Breast epithelium (tissue), 4 donors: ENCODE measurements around the gene CUL7. TPM values are rescaled to one million over a fixed set of nuclear protein-coding genes. Genes with fewer than 3 reads are reported as not detected.
"Not testable (repeated sequence)": the region's sequence is repeated elsewhere in the genome, so short reads cannot be mapped to it uniquely, and the experiment has no call there.

ENCODE experiments used
- DNase-seq, 2 donors: peaks; one replicate each; pipeline ENCODE4 v3.0.0-alpha.2; 2019; ENCODE audit warnings: low spot score in 2 of 2
- H3K27ac ChIP-seq, 2 donors: fragments of 200-600 bp; sonication (generic) in 1 of 2; one replicate each; pipeline ENCODE4 v1.5.1; 2016 to 2019; ENCODE audit warnings: mild to moderate bottlenecking in 1 of 2
- H3K27me3 ChIP-seq, 2 donors: fragments of 200-600 bp; sonication (generic) in 1 of 2; one replicate each; pipeline versions ENCODE4 v1.5.1 to v1.6.0; 2017 to 2019; ENCODE audit warnings: control low read depth in 1 of 2, mild to moderate bottlenecking in 1 of 2
- H3K36me3 ChIP-seq: fragments of 200-600 bp; one replicate; pipeline ENCODE4 v1.5.1; 2019
- H3K4me1 ChIP-seq, 2 donors: fragments of 200-600 bp; sonication (generic); one replicate each; pipeline ENCODE4 v1.5.1; 2016 to 2019; ENCODE audit warnings: control low read depth in 1 of 2
- H3K4me3 ChIP-seq, 3 donors: fragments of 200-600 bp; sonication (generic); 1 replicate in 2 of 3; 2 replicates in 1 of 3; pipeline ENCODE4 v1.5.1; 2016 to 2019; ENCODE audit warnings: mild to moderate bottlenecking in 3 of 3, moderate library complexity in 2 of 3
- H3K9me3 ChIP-seq, 2 donors: fragments of 200-600 bp; sonication (generic) in 1 of 2; one replicate each; pipeline ENCODE4 v1.5.1; 2016 to 2019; ENCODE audit warnings: control low read depth in 1 of 2
- POLR2A ChIP-seq: fragments of 450-650 bp; IDR thresholded peaks from one replicate; pipeline ENCODE4 v1.6.1; 2016; ENCODE audit warnings: antibody characterized with exemption, mild to moderate bottlenecking, moderate library complexity
- POLR2AphosphoS5 ChIP-seq, 3 donors: sonication (generic); formaldehyde crosslinking; IDR thresholded peaks; one replicate each; pipeline ENCODE4 v1.6.1; 2017; ENCODE audit warnings: antibody characterized with exemption in 3 of 3
- intact Hi-C: fragments of 100-400 bp; cut with DNase I; formaldehyde crosslinking; loops from one replicate; pipeline ENCODE4 v1.15.1; 2023; ENCODE audit warnings: low total_unique reads
- total RNA-seq, 3 donors: library from RNA; depleted of rRNA; stranded (reverse); fragments of >200 nt; gene quantifications; one replicate each; pipeline ENCODE4 v1.1.0, GENCODE V29; 2016
- TF ChIP-seq, protein P1 (sequence below), 3 donors: fragments of 450-650 bp; IDR thresholded peaks; one replicate each; pipeline ENCODE4 v1.5.1; 2016 to 2017; ENCODE audit warnings: antibody characterized with exemption in 3 of 3, mild to moderate bottlenecking in 3 of 3, moderate library complexity in 3 of 3

CUL7 gene
- total RNA-seq, 3 donors from 2014 or later = 12.6 to 21.4 (median 19.3) TPM

GRCh38 chr6:43047998-43048397 lies 5.7 kb downstream of the CUL7 start:
- intact Hi-C loops = no loop called here
- Histone ChIP-seq H3K27me3 (no peaks in the 10 kb centered on the region), H3K36me3 (no peaks in the 10 kb centered on the region), H3K4me3 (no peak overlapping the region), H3K27ac (no peak overlapping the region), H3K9me3 (no peaks in the 10 kb centered on the region), H3K4me1 (peaks cover 0 to 7% of the 10 kb centered on the region in 2 donors)
- no peak for TF ChIP-seq POLR2A
- DNase-seq = no peak

DNA sequence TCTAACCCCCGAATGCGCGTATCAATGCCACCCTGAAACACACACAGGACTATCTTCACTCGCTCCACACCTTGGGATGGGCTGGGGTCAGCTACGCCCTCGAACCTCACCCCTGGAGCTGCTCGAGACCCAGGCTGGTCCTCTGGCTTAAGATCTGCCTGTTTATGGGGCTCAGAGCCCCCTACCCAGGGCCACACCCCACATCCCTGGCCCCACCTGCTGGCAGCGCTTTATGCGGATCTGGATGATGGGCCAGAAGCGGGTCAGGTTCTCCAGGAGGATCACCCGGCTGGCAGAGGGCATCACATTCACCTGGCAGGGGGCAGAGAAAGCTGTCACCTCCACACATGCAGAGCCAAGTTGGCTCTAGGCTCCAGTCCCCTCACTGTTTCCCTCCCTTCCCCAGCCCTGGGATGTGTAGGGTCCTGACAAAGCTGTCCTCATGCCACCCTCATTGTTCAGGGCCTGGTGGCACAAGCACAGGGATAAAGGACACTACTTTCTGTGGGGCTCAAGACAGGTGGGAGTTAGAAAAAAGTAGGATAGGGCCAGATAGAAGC lies 8.2 kb downstream of the CUL7 start:
- Histone ChIP-seq H3K9me3 (no peaks in the 10 kb centered on the region), H3K4me3 (no peak overlapping the region), H3K36me3 (no peaks in the 10 kb centered on the region), H3K4me1 (no peaks in the 10 kb centered on the region), H3K27ac (no peak overlapping the region), H3K27me3 (no peaks in the 10 kb centered on the region)
- DNase-seq = no peak
- TF ChIP-seq, protein P1, sequence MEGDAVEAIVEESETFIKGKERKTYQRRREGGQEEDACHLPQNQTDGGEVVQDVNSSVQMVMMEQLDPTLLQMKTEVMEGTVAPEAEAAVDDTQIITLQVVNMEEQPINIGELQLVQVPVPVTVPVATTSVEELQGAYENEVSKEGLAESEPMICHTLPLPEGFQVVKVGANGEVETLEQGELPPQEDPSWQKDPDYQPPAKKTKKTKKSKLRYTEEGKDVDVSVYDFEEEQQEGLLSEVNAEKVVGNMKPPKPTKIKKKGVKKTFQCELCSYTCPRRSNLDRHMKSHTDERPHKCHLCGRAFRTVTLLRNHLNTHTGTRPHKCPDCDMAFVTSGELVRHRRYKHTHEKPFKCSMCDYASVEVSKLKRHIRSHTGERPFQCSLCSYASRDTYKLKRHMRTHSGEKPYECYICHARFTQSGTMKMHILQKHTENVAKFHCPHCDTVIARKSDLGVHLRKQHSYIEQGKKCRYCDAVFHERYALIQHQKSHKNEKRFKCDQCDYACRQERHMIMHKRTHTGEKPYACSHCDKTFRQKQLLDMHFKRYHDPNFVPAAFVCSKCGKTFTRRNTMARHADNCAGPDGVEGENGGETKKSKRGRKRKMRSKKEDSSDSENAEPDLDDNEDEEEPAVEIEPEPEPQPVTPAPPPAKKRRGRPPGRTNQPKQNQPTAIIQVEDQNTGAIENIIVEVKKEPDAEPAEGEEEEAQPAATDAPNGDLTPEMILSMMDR (IDR thresholded peaks at IDR 0.05) = no peak
- TF ChIP-seq POLR2AphosphoS5 (IDR thresholded peaks at IDR 0.05) (no peak), POLR2A (no peak)
- intact Hi-C loops = no loop called here

DNA sequence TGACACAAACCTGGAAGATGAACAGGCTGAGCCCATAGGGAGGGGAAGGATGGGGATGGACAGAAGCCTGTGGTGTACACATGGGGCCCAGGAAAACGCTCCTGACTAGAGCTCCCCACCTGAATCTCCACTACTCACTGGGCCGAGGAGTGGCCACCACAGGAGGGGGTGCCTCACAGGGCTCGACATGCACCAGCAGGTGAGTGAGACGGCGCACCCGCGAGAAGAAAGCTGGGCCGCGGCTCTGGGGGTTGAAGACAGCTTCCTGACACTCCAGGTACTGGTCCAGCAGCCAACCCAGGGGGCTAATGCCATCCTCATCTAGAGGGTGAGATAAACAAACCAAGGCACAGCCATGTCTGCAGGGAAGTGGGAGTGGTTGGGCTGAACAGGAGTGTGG lies 10.3 kb downstream of the CUL7 start:
- no peak for TF ChIP-seq POLR2AphosphoS5 (IDR thresholded peaks at IDR 0.05)
- TF ChIP-seq, protein P1 (IDR thresholded peaks at IDR 0.05) = no peak
- TF ChIP-seq POLR2A = no peak
- no peaks in the 10 kb centered on the region for H3K9me3 ChIP-seq
- no peaks in the 10 kb centered on the region for H3K36me3 ChIP-seq
- no peaks in the 10 kb centered on the region for H3K27me3 ChIP-seq
- H3K27ac ChIP-seq = no peak overlapping the region
- intact Hi-C loops = no loop called here
- no peak for DNase-seq
- H3K4me1 ChIP-seq = no peaks in the 10 kb centered on the region
- H3K4me3 ChIP-seq = no peak overlapping the region

DNA sequence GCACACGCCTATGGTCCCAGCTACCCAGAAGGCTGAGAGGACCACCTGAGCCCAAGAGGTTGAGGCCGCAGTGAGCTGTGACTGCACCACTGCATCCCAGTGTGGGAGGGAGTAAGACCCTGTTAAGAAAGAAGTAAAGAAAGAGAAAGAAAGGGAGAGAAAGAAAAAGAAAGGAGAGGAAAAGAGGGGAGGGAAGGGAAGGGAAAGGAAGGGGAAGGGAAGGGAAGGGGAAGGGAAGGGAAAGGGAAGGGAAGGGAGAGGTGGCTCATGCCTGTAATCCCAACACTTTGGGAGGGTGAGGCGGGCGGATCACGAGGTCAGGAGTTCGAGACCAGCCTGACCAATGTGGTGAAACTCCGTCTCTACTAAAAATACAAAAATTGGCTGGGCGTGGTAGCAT lies 12.2 kb downstream of the CUL7 start:
- intact Hi-C loops, H3K4me1 ChIP-seq, H3K27me3 ChIP-seq, H3K27ac ChIP-seq, H3K4me3 ChIP-seq, DNase-seq, H3K9me3 ChIP-seq: not testable (repeated sequence)
- H3K36me3 ChIP-seq = peaks cover 11% of the 10 kb centered on the region

GRCh38 chr6:43040542-43041257 lies 13.0 kb downstream of the CUL7 start:
- Histone ChIP-seq H3K27me3 (no peaks in the 10 kb centered on the region), H3K4me3 (no peak overlapping the region), H3K27ac (no peak overlapping the region), H3K9me3 (no peaks in the 10 kb centered on the region), H3K4me1 (no peaks in the 10 kb centered on the region), H3K36me3 (peaks cover 11% of the 10 kb centered on the region)
- no peak for DNase-seq
- TF ChIP-seq POLR2AphosphoS5 (IDR thresholded peaks at IDR 0.05) = no peak
- TF ChIP-seq, protein P1 (IDR thresholded peaks at IDR 0.05) = no peak
- no peak for TF ChIP-seq POLR2A
- intact Hi-C loops = no loop called here

DNA sequence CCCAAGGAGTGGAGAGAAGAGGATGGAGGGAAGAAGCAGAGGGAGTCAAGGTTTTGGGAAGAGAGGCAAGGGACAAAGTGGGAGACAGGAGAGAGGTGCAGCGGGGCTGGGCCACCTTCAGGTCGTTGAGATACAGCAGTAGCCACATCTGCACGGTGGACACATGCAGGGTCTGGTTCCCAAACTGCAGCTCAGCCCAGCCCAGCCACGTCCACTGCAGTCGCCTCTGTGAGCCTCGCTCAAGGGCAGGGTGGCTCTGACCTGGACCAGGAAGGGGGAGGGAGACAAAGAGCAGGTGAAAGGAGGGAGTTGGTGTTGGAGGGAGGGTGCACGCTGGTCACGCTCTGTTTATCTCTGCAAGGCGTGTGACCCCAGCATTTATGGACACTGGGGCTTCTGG lies 14.9 kb downstream of the CUL7 start:
- Histone ChIP-seq H3K27me3 (no peaks in the 10 kb centered on the region), H3K4me3 (no peak overlapping the region), H3K9me3 (no peaks in the 10 kb centered on the region), H3K27ac (no peak overlapping the region), H3K36me3 (peaks cover 11% of the 10 kb centered on the region), H3K4me1 (no peaks in the 10 kb centered on the region)
- intact Hi-C loops = no loop called here
- TF ChIP-seq, protein P1 (IDR thresholded peaks at IDR 0.05) = no peak
- TF ChIP-seq POLR2A (no peak), POLR2AphosphoS5 (IDR thresholded peaks at IDR 0.05) (no peak)
- DNase-seq = no peak
